ENCODE data around the gene MX2.

DNA sequence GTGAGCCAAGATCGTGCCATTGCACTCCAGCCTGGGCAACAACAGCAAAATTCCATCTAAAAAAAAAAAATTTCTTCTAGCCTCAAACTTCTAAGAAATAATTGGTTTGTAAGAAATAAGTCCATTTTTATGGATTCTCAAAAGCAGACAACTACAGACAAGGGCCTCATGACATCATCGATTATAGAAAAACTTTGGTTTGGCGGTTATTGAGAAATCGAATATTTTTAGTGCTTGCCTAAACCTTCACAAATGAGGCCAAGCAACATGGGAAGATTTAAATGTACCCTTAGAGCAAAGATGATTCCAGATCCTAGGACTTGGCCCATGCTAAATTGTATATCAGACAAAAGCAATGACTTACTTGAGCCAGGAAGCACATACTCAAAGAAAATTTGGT, 36.4 kb downstream of the MX2 start:
- TF ChIP-seq, protein P1, sequence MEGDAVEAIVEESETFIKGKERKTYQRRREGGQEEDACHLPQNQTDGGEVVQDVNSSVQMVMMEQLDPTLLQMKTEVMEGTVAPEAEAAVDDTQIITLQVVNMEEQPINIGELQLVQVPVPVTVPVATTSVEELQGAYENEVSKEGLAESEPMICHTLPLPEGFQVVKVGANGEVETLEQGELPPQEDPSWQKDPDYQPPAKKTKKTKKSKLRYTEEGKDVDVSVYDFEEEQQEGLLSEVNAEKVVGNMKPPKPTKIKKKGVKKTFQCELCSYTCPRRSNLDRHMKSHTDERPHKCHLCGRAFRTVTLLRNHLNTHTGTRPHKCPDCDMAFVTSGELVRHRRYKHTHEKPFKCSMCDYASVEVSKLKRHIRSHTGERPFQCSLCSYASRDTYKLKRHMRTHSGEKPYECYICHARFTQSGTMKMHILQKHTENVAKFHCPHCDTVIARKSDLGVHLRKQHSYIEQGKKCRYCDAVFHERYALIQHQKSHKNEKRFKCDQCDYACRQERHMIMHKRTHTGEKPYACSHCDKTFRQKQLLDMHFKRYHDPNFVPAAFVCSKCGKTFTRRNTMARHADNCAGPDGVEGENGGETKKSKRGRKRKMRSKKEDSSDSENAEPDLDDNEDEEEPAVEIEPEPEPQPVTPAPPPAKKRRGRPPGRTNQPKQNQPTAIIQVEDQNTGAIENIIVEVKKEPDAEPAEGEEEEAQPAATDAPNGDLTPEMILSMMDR (IDR thresholded peaks at IDR 0.05) = no peak
- no peak for TF ChIP-seq POLR2AphosphoS5 (IDR thresholded peaks at IDR 0.05)
